Measurements from ENCODE around the gene ZCCHC7.
"Not testable (repeated sequence)": the region's sequence is repeated elsewhere in the genome, so short reads cannot be mapped to it uniquely, and the experiment has no call there.

Gene ZCCHC7

DNA sequence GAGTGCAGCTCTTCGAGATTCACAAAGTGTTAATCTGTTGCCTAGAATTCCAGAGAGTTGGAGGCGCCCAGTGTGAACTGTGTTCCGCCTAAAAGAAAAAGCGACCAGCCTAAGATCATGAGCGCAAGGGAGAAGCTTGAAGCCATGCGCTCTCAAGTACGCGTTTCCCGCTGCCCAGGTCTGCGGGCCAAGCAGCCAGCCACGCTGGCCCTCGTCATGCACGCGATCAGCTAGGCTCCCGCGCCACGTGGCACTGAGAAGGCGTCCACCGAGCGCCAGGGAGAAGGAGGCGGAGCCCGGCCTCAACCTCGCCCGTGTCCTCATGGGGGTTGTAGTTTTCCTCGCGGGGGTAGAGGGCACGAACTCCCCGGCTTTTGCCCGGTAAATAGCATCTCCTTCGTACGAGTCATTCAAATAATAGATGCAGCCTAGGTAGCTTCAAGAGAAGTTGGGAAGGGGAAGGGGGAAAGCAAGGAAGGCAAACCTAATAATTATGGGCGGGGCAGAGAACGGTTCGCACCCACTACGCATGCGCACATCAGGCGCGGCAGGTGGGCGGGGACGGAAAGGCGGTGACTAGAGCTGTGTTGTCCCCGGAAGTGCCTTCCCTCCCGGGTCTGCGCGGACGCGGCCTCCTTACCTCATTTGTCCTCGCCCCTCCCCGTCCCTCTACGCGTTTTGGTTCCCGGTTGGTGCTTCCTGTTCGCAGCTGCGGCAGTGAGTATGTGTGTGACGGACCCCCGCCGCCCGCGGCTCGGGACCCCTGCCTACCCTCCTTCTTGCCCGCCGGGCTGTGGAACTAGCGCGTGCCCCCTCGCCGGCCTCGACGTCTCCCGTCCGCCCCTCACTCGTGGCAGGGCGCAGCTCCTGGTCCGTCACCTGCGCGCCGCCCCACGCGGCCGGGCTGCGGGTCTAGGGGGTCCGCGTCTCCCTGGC lies at the start of gene ZCCHC7:
Gene ZCCHC7 (plus strand): TSS at position 668 of the 936 bp plus-strand sequence.
- peak; percentile 82 to 98 (median 93) for DNase-seq

- DNase-seq: not testable (repeated sequence)
These were observed 45.6 kb upstream of the ZCCHC7 start for GRCh38 chr9:37074790-37075189.

- DNase-seq: peak; percentile 89 to 99 (median 95)
These were observed 40.8 kb upstream of the ZCCHC7 start for GRCh38 chr9:37079370-37080164.

- peak in 1 of 3 experiments; percentile 22 for DNase-seq
These were observed 40.2 kb upstream of the ZCCHC7 start for GRCh38 chr9:37080165-37080628.

DNA sequence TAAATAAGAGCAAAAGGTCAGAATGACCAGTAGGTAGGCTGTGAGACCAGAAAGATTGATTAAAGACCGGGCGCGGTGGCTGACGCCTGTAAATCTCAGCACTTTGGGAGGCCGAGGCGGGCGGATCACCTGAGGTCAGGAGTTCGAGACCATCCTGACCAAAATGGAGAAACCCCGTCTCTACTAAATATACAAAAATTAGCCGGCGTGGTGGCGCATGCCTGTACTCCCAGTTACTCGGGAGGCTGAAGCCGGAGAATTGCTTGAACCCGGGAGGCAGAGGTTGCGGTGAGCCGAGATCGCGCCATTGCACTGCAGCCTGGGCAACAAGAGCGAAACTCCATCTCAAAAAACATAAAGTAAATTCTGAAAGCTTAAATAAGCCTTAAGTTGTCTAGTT lies 38.9 kb upstream of the ZCCHC7 start:
- not testable (repeated sequence) for DNase-seq

- no peak for DNase-seq
These were observed 38.1 kb upstream of the ZCCHC7 start for GRCh38 chr9:37082214-37082765.

DNA sequence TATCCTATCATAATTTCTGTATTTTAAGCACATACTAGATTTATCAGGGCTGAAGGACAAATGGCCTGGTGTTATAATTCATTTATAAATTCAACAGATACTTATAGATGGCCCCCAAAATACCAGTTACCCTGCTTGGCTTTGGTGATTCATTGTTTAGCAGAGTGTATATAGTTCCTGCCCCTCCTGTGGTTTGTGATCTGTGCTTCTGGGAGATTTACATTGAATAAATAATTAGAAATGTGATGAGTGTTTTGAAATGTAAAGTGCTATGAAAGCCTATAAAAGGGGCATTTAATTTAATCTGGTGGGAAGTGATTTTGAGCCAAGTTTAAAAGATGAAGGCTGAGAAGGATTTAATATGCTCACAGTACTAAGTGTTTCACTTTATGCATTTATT lies 36.7 kb upstream of the ZCCHC7 start:
- no peak for DNase-seq

GRCh38 chr9:37085233-37085632 lies 35.1 kb upstream of the ZCCHC7 start:
- DNase-seq: no peak

DNA sequence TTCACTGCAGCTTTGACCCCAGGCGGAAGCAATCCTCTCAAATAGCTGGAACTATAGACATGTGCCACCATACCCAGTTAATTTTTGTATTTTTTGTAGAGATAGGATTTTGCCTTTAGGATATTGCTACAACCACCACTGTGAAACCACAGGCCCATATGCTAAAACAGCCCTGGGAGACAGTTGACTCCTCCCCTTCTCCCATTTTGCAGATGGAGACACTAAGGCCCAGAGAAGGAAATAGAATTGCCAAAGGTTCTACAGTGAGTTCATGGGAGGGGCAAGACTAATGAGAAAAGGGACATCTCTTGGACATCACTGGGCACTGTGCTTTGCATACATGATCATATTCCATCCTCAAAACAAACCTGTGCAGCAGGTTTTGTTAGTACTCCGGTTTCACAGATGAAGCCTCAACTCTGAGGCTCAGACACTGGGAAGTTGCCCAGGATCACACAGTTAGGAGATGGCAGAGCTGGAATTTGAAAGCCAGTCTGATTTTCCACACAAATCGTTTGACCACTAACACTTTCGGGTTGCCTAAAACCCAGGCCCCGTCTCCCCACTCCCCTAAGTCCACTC lies 27.6 kb upstream of the ZCCHC7 start:
- DNase-seq: not testable (repeated sequence)

- DNase-seq: no peak
These were observed 25.6 kb upstream of the ZCCHC7 start for GRCh38 chr9:37094751-37095150.

DNA sequence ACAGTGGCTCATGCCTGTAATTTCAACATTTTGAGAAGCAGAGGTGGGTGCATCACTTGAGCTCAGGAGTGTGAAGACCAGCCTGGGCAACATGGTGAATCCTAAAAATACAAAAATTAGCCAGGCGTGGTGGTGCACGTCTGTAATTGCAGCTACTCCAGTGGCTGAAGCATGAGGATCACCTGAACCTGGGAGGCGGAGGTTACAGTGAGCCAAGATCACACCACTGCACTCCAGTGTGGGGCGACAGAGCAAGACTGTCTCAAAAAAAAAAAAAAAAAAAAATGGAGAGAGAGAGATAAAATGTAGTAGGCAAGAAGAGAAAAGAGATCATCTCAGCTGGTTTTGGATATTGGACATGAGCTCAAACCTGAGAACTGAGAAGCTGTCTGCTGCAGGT lies 23.7 kb upstream of the ZCCHC7 start:
- DNase-seq: no peak

- DNase-seq: no peak
These were observed 23.1 kb upstream of the ZCCHC7 start for GRCh38 chr9:37097294-37097693.

GRCh38 chr9:37100327-37100726 lies 20.0 kb upstream of the ZCCHC7 start:
- DNase-seq: no peak

GRCh38 chr9:37100741-37101140 lies 19.6 kb upstream of the ZCCHC7 start:
- DNase-seq: no peak

GRCh38 chr9:37102486-37102885 lies 17.9 kb upstream of the ZCCHC7 start:
- no peak for DNase-seq

DNA sequence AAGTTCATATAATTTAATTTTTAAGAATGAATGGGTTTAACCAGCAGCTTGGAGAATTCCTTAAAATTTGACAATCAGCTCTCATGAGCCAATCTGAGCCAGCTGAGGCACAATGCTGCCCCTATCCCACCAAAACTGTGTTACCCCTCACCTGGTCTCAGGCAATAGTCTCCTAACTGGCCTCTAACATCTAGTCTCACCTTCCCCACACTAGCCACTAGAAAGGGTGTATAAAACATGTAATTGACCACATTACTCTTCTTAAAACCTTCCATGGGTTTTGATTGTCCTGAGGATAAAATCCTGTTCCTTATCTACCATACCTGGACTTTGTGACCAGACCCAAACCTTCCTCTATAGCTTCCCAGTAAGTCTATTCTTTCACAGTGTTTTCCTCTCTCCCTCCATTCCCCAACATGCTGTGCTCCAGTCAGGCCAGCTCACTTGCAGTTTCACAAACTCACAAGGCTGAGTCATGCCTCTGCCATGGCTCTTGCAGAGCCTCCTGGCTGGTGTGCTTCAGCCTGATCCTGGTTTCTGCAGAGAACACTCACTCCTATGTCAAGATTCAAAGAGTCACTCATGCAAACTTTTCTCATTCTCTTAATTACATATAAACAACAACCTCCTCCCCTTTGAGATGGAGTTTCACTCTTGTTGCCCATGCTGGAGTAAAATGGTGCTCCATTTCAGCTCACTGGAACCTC lies 16.0 kb upstream of the ZCCHC7 start:
- DNase-seq: no peak

GRCh38 chr9:37105234-37105633 lies 15.1 kb upstream of the ZCCHC7 start:
- DNase-seq: no peak

DNA sequence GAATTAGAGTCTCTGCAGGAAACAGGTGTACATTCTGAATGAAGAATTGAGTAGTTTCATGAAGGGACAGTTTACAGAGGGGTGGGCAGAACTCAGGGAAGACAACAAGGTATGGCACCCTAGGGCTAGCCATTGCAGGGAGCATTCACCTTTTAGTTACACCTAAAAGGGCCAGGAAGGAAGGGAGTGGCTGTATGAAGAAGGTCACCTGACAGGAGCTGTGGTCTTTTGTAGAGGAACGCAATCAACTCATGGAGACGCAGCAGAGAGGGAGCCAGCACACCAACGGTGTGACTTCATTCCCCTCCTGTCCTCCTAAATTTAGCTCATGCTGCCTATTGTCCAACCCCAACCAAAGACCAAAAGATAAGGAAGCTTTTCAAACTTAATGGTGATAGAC lies 12.7 kb upstream of the ZCCHC7 start:
- DNase-seq: no peak

DNA sequence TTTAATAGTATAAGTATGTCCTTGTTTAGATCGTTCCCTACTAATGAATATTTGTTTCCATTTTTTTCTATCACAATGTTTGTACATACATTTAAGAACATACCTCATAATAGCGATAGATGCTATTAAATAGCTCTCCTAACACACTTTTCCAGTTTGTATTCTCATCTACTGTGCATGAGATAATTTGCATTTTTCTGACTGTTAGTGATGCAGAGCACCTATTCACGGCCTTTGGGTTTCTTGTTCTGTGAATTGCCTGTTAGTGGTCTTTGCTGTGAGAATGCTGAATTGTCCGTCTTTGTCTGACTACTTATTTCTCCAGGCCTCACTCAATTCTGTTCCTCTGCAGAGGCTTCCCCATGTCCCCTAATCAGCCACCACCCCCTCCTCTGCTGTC lies 5.9 kb upstream of the ZCCHC7 start:
- DNase-seq: not testable (repeated sequence)

- DNase-seq: no peak
These were observed 2.4 kb upstream of the ZCCHC7 start for GRCh38 chr9:37117956-37118355.

GRCh38 chr9:37119360-37119759 lies 1.0 kb upstream of the ZCCHC7 start:
- peak in 1 of 3 experiments; percentile 85 for DNase-seq

- DNase-seq: not testable (repeated sequence)
These were observed 515 bp downstream of the ZCCHC7 start for GRCh38 chr9:37120843-37121335.

Measured in NCI-H1417 (cell line).